Stimulated activated CD8-positive, alpha-beta memory T cell treated with anti-CD3 and anti-CD28 coated beads, Interleukin-7, amount 100 ng/mL, for 4 hours (primary cell): ENCODE results near the gene GJD4.

Source experiments
- DNase-seq, 2 donors: peaks; one replicate each; pipeline ENCODE4 v3.0.0-alpha.2; 2020; ENCODE audit warnings: low read depth in 2 of 2

GJD4 gene

DNA sequence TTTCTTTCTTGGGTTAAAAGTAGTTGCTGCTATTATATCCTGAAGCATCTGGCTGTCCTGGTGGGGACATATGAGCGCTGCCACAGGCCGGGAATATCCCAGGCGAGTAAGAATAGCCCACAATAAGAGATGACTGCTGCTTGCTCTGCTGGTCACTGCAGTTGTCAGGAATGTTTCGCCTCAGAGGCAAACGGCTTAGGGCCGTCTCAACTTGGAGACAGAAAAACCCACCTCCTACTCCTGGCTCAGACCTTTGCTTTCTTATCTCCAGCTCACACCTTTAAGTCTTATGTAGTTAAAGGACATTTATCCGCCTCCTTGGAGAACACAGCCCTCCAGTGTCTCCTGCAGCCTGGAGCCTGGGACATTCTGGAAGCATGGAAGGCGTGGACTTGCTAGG, at the start of gene GJD4:
Gene GJD4, plus strand, starts transcription at position 151 of the 400 bp plus-strand sequence. Its CDS starts 227 bp downstream, at position 378.
- DNase-seq = no peak

GRCh38 chr10:35555962-35556930, 48.9 kb upstream of the GJD4 start:
- no peak for DNase-seq

DNA sequence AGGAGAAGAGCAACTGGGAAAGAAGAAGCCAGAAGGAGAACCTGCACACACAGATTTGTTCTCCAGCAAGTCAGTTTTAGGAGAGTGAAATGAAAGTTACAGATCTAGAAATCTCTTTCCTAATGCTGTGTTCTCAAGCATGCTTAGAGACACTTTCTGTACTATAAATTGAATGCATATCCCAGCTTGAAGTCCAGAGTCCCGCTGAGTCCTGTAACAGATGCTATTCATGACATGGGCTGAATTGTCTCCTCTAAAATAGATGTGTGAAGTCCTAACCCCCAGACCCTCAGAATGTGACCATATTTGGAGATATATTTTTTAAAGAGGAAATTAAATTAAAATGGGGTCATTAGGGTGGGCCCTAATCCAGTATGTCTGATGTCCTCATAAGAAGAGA, 46.9 kb upstream of the GJD4 start:
- no peak for DNase-seq

DNA sequence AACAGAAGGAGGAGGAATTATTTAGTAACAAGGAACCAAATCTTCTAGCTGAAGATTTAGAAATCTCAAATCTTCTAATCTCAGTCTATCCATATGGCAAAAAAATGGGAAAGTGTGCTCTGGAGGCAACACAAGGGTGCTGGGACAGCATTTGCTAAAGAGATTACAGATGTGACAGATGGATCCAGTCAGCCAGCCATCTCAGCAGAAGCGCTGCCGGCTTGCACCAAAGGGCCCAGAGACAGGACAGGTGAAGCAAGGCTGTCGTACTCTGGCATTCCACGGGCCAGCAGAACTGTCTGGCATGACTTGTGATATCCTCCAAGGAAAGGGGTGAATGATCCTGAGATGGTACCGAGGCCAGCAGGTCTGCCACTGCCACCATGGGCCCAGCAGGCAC, 45.7 kb upstream of the GJD4 start:
- DNase-seq = no peak

DNA sequence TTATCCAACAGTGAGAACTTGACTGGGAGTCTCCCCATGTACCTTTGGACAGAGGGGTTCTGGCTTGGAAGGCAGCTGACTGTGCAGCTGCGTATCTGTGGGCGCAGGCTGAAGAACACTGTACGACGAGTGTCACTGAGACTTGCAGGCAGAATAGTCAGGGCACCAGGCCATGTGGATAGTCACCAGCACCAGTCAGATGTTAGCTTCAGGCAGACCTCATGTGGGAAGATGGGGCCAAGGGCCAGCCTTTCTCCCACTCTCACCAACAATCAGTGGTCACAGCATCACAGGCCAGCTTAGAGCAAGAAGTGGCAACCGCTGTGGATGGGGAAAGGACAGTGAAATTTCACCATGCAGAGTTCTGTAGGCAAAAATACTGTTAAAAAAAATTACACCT, 43.4 kb upstream of the GJD4 start:
- DNase-seq = no peak

DNA sequence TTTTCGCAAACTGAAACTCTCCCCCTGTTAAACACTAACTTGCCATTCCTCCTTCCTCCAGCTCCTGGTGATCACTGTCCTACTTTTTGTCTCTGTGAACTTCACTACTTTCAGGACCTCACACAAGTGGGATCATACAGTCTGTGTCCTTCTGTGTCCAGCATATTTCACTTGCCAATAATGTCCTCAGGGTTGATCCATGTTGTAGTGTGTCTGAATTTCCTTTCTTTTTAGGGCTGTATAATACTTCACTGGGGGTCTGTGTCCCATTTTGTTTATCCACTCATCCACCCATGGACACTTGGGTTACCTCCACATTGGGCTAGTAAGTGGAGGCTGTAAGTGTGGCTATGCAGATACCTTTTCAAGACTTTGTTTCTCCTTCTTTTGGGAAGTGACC, 42.7 kb upstream of the GJD4 start:
- DNase-seq = no peak

- DNase-seq = no peak
Measured at GRCh38 chr10:35563261-35563891, 41.8 kb upstream of the GJD4 start.

- DNase-seq = no peak
Measured at GRCh38 chr10:35564341-35564968, 40.7 kb upstream of the GJD4 start.

- DNase-seq = no peak
Measured at GRCh38 chr10:35565602-35566081, 39.5 kb upstream of the GJD4 start.

DNA sequence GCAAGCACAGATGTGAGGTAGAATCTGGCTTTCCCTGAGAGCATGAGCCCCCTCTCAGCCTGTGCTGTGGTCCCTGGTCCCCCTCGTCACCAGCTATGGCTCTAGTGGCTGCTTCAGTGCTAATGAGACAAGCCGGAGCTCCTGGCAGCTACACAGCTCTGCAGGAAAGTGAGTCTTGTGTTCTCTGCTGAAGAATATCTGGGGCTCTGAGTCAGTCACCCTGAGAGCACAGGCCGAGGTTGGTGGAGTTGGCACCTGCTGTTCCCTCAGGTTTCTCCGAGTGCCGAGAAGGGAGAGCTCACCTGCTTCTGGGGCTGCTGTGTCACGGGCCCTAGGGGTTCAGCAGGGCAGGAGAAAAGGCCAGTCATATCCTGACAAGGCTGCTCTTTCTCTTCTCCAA, 37.2 kb upstream of the GJD4 start:
- no peak for DNase-seq

DNA sequence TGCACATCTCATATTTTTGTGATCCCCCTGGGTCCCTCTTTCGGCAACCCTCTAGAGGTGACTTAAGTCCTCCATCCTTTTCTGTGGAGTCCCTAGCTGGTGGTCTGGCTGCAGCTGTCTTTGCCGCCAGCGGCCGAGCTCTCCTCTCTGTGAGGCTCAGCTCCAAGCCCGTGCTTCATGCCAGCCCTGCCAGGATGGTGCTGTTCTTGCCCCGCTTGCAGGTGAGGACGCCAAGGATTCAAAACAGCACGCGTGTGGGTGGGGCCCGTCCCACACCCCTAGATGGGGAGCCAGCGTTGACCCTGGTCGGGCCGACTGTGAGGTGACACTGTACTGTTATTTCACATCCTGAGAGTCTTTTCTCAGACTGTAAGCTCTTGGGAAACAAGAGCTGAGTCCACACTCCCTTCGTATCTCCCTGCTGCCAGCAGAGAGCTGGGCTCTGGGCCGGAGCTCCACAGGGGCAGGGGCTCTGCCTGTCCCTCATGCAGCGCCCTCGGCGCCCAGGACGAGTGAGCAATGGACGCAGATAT, 36.6 kb upstream of the GJD4 start:
- DNase-seq = no peak

DNA sequence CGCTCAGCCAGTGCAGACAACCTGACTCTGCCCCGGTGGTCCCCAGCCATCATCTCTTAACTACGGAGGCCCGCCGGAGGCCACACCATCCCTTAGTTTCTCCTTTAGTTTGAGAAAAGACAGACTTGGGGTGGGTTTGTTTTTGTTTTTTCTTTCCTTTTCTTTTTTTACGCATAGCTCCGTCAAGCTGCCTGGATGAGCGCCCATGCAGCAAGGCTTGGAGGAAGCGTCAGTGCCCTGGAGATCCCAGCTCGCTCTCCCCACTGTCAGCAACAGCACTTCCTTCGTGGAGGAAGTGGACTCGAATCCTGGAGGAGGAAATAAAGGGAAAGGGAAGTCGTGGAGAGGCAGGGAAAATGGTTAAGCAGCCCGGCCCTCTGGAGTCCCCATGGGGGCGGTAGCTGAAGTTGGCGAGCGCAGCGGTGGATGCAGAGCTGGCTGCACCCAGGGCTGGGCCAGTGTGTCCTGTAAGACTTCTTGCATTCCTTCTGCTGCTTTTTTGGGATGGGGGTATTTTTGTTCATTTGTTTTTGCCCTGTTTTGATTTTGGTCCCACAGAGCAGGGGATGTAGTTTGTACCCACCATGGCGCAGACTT, 35.9 kb upstream of the GJD4 start:
- no peak for DNase-seq

GRCh38 chr10:35569836-35570235, 35.3 kb upstream of the GJD4 start:
- no peak for DNase-seq

DNA sequence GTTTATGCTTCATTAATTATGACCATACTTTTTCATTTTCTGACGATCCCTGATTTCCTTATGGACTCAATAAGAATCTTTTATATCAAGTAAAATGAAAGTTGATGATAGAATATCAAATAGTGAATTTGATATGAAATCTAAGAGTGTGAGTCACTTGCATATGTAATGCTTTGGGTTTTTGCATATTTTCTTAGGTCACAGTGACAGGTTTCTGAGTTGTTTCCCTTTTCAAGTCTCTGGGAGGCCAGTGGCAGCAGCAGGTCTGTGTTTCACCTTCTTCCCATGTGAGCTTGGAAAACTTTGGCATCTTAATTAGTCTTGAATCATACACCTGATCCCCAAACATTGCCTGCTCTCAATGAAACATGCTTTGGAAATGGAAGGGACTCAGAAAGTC, 34.7 kb upstream of the GJD4 start:
- no peak for DNase-seq

GRCh38 chr10:35572583-35572982, 32.6 kb upstream of the GJD4 start:
- no peak for DNase-seq

- DNase-seq = no peak
Measured at GRCh38 chr10:35573796-35574195, 31.3 kb upstream of the GJD4 start.

GRCh38 chr10:35574924-35575352, 30.2 kb upstream of the GJD4 start:
- no peak for DNase-seq

DNA sequence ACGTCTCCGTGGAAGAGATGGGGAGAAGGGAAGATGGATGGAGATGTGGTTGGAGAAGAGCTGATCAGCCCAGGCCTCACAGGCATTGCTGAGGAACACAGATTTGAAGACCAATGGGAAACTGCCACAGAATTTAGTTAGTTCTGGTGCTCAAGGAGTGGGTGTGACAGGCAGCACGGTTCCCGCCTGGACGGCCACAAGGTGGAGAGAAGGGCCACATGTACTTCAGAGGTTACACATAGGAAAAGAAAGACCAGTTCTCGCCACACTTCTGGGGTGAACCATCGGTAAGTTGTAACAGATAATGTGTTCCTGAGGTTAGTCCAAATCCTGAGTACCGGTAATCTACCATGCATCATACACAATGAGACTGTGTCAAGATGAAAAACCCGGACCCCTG, 29.5 kb upstream of the GJD4 start:
- no peak for DNase-seq

DNA sequence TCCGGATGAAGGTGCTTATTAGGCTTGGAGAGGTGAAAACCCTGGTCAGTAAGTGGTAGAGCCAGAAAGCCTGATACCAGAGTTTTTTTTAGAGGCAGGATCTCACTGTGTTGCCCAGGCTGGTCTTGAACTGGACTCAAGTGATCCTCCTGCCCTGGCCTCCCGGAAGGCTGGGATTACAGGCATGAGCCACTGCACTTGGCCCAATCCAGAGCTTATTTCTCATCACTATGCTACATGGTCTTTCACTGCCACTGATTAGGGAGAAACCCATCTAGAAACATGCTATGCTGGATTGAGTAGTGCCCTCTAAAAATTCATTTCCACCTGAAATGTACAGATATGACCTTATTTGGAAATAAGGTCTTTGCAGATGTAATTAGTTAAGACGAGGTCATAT, 28.4 kb upstream of the GJD4 start:
- no peak for DNase-seq

- DNase-seq = no peak
Measured at GRCh38 chr10:35577926-35578617, 27.1 kb upstream of the GJD4 start.

DNA sequence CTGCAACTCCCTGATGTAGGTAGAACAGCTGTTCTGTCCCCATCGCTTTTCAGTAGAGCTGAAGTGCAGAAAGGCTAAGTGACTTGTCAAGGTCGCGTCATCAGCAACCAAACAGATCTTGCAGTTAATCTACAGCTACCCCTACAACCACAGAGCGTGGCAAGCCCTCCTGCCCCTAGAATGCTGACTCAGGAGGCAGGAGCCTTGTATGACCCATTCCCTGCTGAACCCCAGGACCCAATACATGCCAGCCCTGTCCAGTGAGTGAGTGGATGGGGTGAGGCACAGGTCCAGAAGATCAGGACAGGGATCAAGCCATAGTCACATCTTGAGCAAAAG, 26.6 kb upstream of the GJD4 start:
- no peak for DNase-seq
